Lower lobe of right lung (tissue), 2 donors: Measurements from ENCODE around the gene IGFALS. TPM values are rescaled to one million over a fixed set of nuclear protein-coding genes. Genes with fewer than 3 reads are reported as not detected.

Experiments used
- ATAC-seq, 2 donors: fragments of 200-7000 bp; cut with Tn5 transposase; one replicate each; pipeline ENCODE4 v1.9.1; 2020 to 2022; ENCODE audit warnings: mild to moderate bottlenecking in 2 of 2, moderate library complexity in 2 of 2
- DNase-seq: peaks from one replicate; pipeline ENCODE4 v3.0.0-alpha.2; 2020
- H3K27ac ChIP-seq: fragments of 200-600 bp; one replicate; pipeline ENCODE4 v1.8.0; 2022
- H3K27me3 ChIP-seq: fragments of 200-600 bp; one replicate; pipeline ENCODE4 v1.8.0; 2022; ENCODE audit warnings: low read depth
- H3K36me3 ChIP-seq: fragments of 200-600 bp; one replicate; pipeline ENCODE4 v1.8.0; 2022; ENCODE audit warnings: mild to moderate bottlenecking
- H3K4me1 ChIP-seq: fragments of 200-600 bp; one replicate; pipeline ENCODE4 v1.8.0; 2022
- H3K4me3 ChIP-seq: fragments of 200-600 bp; one replicate; pipeline ENCODE4 v1.8.0; 2022; ENCODE audit warnings: mild to moderate bottlenecking
- H3K9me3 ChIP-seq: fragments of 200-600 bp; one replicate; pipeline ENCODE4 v1.8.0; 2022
- intact Hi-C: fragments of 100-400 bp; cut with DNase I; formaldehyde crosslinking; loops from one replicate; pipeline ENCODE4 v1.11.0; 2022
- total RNA-seq: library from RNA; stranded (reverse); fragmentation: NEBNext Ultra II Directional; extraction: Animal tissue kit (Norgen Biotek cat#: 25700); gene quantifications from one replicate; pipeline ENCODE4 v1.2.1, GENCODE V29; 2021
- TF ChIP-seq, protein P1 (sequence below): fragments of 200-600 bp; IDR thresholded peaks from one replicate; pipeline ENCODE4 v1.8.0; 2022; ENCODE audit warnings: antibody characterized with exemption, mild to moderate bottlenecking
- donor health status: DM: no; HTN: yes; CAD: no; lungs with severe emphysema.

Gene IGFALS
- total RNA-seq, 1 donor from 2014 or later: 0.97 TPM

DNA sequence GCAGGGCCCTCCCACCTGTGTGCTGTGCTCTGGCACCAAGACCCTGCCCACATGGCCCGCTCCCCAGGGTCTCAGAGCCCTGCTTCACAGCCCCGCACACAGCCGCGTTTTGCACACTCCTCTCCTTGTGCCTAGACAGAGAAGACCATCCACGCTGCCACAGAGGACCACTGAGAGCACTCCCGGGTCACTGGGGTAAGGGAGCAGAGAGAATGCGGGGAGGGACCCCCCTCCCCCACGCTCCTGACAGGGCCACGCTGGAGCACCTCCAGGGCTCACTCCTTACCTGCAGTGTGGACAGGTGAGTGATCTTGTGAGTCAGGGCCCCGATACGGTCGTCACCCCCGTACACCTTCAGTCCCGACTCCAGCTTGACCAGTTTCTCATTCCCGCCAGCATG lies 26.1 kb upstream of the IGFALS start:
- Histone ChIP-seq H3K27ac (no peak overlapping the region), H3K4me3 (no peak overlapping the region), H3K36me3 (peaks cover 72% of the 10 kb centered on the region), H3K4me1 (peaks cover 10% of the 10 kb centered on the region), H3K27me3 (no peaks in the 10 kb centered on the region), H3K9me3 (no peaks in the 10 kb centered on the region)
- DNase-seq (no peak), ATAC-seq (no peak)
- intact Hi-C loops: no loop called here
- TF ChIP-seq, protein P1, sequence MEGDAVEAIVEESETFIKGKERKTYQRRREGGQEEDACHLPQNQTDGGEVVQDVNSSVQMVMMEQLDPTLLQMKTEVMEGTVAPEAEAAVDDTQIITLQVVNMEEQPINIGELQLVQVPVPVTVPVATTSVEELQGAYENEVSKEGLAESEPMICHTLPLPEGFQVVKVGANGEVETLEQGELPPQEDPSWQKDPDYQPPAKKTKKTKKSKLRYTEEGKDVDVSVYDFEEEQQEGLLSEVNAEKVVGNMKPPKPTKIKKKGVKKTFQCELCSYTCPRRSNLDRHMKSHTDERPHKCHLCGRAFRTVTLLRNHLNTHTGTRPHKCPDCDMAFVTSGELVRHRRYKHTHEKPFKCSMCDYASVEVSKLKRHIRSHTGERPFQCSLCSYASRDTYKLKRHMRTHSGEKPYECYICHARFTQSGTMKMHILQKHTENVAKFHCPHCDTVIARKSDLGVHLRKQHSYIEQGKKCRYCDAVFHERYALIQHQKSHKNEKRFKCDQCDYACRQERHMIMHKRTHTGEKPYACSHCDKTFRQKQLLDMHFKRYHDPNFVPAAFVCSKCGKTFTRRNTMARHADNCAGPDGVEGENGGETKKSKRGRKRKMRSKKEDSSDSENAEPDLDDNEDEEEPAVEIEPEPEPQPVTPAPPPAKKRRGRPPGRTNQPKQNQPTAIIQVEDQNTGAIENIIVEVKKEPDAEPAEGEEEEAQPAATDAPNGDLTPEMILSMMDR: no peak

DNA sequence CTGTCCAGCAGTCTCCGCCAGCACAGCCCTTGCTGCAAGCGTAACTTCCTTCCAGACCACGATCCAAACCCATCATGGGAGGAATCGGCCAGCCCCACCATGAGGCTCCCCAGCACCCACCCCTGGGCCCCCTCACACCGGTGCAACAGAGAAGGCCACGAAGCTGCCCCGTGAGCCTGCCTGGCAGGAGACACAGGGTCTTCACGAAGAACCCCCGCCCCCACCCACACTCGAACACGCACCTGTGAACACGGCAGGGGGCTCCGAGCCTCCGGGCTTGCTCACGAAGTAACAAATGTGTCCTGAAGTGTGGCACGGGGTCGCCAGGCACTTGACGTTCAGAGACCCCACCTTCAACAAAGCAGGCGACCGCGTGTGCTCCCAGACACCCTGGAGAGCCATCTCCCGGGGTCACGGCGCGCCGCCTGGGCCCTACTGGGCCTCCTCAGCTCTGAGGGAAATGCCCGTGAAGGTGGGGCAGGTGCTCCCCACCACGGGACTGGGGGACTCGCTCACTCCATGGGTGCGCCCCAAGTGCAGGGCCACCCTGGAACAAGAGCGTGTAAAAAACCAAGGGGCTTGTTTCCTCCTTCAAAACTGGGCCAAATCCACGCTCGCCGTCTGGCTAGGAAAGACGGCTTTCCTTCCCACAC lies 25.5 kb upstream of the IGFALS start:
- intact Hi-C loops: no loop called here
- ATAC-seq: no peak

DNA sequence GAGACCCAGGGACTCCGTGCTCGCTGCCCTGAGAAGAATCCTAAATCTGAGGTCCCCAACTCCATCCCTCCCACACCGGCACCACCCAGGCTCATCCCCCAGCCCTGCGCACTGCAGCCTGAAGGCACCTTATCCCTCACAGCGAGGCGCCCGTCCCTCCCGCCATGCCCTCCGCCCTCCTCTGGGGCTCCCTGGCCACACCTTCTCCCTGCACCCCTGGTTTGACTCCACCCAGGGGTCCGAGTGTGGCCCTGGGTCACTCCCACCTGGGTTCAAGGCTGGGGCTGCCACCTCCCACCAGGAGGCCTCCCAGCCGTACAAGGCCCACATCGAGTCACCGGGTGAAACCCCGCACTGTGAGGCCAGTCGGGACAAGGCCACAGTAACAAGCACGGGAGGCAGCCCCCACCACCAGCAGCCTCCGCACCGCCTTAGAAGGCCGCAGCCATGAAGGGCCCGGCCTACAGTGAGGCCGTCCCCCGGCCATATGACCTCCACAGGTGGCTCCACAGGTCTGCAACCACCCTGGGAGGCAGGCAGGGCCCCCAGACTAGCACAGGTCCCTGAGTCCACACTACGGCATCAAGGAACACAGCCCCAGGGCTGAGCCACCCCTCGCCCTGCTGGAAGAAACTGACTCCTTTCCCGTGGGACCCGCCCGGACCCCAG lies 24.8 kb upstream of the IGFALS start:
- no peak for ATAC-seq
- Histone ChIP-seq H3K27ac (no peak overlapping the region), H3K4me1 (no peaks in the 10 kb centered on the region), H3K36me3 (peaks cover 83% of the 10 kb centered on the region), H3K27me3 (no peaks in the 10 kb centered on the region), H3K9me3 (no peaks in the 10 kb centered on the region), H3K4me3 (no peak overlapping the region)
- TF ChIP-seq, protein P1: no peak
- DNase-seq: no peak
- intact Hi-C loops: no loop called here

More for the DNA sequence above, 25.5 kb upstream of the IGFALS start:
- DNase-seq: no peak
- Histone ChIP-seq H3K27ac (no peak overlapping the region), H3K36me3 (peaks cover 78% of the 10 kb centered on the region), H3K4me1 (peaks cover 4% of the 10 kb centered on the region), H3K4me3 (no peak overlapping the region), H3K27me3 (no peaks in the 10 kb centered on the region), H3K9me3 (no peaks in the 10 kb centered on the region)
- TF ChIP-seq, protein P1: no peak

DNA sequence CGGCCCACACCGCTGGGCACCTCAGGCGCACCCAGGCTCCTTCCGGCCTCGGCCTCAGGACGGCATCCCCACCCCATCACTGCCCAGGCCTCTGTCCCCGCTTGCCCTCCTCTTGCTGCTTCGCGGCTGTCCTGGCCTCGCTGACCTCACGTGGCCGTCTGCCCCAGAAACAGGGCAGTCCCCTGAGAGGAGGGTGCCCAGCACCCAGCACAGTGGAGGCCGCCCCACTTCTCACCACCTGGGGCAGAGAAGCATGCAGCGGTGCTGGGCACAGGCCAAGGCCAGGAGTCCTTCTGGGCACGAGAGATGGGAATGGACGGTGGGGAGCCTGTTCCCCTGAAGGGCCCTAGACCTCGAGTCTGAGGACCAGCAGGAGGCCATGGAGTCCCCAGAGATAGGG lies 24.2 kb upstream of the IGFALS start:
- TF ChIP-seq, protein P1: no peak
- no peak for DNase-seq
- H3K36me3 ChIP-seq: peaks cover 79% of the 10 kb centered on the region

DNA sequence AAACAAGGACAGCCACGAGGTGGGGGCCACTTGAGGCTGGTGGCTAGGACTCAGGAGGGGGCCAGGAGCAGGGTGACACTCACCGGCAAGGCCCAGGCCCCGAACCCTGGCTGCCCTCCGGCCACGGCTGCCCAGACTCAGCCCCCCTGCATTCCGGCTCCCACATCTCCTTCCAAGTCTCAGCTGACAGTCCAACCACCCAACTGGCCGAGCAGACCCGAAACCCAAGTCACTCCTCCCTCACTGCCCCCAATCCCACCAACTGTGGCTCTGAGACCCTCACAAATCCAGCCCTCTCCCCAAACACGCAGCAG lies 23.7 kb upstream of the IGFALS start:
- Histone ChIP-seq H3K4me3 (no peak overlapping the region), H3K27me3 (no peaks in the 10 kb centered on the region), H3K4me1 (peaks cover 11% of the 10 kb centered on the region), H3K27ac (no peak overlapping the region), H3K36me3 (peaks cover 74% of the 10 kb centered on the region), H3K9me3 (no peaks in the 10 kb centered on the region)
- intact Hi-C loops: no loop called here
- DNase-seq (no peak), ATAC-seq (no peak)
- TF ChIP-seq, protein P1: no peak

More for the DNA sequence above, 24.2 kb upstream of the IGFALS start:
- Histone ChIP-seq H3K4me1 (peaks cover 6% of the 10 kb centered on the region), H3K4me3 (no peak overlapping the region), H3K9me3 (no peaks in the 10 kb centered on the region), H3K27ac (no peak overlapping the region), H3K27me3 (no peaks in the 10 kb centered on the region)
- no peak for ATAC-seq
- intact Hi-C loops: no loop called here
